HG03108 (cell line): ENCODE measurements around the gene POLR2L.

Experiments used
- ATAC-seq: cut with Tn5 transposase; IDR thresholded peaks from one replicate; pipeline ENCODE4 v1.9.1; 2021; ENCODE audit warnings: moderate library complexity; ENCODE audit not compliant: unreplicated experiment

The POLR2L gene

DNA sequence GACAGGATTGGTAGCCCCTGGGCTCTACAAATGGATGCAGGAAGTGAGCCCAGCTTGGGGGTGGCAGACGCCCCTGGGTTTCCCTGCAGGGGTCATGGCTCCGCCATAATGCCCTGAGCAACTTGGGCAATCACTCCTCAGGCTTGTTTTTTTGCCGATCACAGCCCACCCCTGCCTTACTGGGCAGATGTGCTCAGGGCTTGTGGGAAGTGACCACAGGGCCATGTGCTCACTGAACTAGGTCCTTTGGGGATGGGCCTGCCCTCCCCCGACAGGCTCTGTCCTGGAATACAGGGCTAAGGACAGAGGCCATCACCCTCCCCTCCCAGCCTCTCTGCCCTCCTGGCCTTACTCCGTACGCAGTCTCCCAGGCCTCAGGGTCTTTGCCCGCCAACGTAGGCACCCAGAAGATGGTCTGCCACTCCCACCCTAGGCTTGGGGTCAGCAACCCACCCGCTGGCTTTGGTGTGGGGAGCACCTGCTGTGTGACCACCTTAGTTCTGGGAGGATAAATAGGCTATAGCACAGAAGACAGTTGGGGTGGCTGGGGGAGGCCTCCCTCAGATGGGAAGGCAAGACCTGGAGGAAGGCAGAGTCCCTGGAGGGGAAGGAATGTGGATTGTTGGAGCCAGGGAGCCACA, 28.8 kb downstream of the POLR2L start:
- ATAC-seq = no peak

DNA sequence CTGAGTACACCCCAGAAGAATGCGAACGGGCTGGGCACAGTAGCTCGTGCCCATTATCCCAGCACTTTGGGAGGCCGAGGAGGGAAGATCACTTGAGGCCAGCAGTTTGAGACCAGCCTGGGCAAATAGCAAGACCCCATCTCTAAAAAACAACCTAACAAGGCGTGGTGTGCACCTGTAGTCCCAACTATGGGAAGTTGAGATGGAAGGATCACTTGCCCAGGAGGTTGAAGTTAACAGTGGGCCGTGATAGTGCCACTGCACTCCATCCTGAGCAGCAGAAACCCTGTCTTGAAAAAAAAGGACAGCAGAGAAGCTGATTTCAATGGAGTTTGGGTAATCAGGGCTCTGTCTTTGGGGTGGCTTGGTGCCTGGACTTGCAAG, 29.3 kb downstream of the POLR2L start:
- ATAC-seq = no peak

DNA sequence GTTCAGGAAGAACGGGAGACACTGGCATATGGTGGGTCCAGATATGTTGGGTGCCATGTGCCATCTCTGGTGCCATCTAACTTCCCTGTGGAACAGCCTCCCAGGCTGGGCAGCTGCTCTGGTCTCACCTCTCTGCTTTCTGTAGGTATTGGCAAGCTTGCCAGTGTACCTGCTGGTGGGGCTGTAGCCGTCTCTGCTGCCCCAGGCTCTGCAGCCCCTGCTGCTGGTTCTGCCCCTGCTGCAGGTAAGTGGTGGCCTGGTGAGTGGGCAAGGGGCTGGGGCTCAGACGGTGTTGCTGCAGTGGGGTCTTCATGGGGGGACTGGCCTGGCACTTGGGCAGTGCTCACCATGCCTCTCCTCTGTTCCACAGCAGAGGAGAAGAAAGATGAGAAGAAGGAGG, 29.9 kb downstream of the POLR2L start:
- no peak for ATAC-seq

DNA sequence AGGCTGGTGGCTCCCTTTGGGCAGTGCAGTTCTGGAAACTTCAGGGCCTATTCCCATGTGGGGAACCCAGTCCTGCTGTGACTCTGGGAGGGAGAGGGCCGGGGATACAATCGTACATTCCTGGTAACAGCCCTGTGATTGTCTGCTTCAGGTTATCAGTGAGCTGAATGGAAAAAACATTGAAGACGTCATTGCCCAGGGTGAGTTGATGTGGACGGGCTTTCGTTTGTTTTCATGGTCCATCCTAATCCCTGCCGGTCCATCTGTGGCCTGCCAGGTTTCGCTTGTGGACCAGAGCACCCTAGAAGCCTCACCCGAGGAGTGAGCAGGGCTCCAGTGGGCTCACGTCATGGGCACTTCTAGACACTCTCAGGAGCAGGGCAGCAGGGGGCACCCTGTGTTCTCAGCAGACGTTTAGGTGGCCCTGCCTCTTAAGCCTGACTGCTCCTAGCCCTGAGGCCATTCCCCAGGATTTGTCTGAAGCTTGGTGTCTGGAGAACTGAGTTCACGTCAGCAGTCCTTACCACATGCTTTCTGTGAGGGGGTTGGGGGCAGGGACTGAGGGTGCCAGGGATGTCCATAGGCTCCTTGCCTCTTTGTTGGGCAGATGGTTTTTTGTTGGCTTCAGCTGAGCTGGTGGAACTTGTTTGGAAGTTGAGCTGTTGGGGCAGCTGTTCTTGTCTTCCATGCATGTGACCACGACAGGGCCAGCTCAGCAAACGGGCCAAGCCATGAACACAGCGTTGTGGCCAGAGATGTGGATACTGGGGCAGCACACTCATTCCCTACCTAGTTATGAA, 30.7 kb downstream of the POLR2L start:
- ATAC-seq = no peak

DNA sequence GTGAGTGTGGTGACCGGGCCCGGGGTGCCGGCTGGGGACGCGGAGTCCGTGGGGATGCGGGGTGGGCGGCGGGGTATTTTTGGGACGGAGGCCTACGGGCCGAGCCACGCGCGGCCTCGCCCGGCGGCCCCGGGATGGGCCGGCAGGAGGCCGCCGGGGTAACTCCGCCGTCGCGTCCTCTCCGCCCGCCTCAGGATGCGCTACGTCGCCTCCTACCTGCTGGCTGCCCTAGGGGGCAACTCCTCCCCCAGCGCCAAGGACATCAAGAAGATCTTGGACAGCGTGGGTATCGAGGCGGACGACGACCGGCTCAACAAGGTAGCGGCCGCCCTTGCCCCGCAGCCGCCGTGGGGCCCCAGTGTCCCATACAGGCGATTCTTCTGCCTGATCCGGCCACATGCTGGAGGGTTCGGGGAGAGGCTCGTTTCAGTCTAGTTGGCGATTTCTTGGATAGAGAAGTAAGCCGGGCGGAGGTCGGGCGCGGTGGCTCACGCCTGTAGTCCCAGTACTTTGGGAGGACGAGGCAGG, 32.2 kb downstream of the POLR2L start:
- ATAC-seq = no peak

DNA sequence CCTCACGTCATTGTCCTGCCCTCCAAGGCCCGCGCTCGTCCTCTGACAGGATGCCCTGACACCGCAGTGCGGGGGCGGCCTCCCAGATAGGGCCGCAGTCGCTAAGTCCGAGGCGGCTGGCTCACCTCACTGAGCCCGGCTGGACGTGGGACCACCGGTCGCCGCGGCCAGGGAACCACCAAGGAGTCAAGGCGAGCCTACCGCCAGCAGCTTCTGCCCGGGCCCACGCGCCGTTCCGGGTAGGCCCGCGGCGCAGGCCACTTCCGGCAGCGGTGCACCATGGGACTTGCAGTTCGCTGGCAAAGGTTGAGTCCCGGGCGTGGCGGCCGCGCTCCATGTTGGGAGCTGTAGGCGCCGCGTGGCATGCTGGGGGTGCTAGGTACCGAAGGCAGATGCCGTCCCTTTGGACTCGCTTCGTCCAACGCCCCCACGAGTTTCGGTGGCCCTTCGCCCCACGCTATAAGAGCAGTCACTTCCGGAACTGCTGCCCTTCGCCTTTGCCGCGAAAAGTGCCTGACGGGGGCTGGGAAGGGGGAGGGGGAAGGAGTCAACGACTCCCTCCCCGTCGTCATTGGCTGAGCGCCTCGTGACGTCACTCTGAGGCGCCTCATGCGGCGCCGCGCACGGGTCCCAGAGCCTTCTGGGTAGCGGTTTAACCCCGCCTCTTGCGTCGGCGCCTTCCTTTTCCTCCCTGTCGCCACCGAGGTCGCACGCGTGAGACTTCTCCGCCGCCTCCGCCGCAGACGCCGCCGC, 32.9 kb downstream of the POLR2L start, which contains the start of gene RPLP2:
Gene RPLP2, plus strand, starts transcription at position 681 of the 753 bp plus-strand sequence. CDS start 268 bp downstream, outside the sequence.
- ATAC-seq = peak; percentile 75

DNA sequence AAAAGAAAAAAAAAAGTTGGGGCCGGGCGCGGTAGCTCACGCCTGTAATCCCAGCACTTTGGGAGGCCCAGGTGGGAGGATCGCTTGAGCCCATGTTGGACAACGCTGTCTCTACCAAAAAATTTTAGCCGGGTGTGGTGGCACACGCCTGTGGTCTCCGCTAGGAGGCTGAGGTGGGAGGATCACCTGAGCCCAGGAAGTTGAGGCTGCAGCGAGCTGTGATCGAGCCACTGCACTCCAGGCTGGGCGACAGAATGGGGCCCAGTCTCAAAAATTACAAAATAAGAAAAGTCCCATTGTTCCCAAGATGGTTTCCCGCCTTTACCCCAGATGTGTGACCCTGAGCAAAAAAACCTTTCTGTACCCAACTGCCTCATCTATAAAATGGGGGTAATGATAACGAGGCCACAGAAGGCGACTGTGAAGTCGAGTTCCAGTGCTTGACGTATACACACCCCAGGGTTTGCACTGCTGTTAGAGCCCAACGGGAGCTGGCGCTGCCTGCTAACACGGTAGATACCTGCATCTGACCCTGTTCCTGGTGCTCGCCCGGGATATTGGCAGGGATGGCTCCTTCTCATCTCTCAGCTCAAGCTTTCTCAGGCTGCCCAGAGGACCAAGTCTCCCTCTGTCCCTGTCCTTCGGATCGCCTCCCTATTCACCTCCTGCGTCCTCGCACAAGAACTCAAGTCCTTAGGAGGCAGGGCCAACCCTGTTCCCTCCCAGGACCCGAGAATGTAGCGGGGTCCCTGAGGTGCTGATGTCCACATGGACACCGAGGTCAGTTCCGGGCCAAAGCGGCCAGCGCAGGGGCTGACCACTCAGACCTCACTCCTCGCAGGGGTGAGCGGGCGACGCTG, 33.7 kb downstream of the POLR2L start:
- no peak for ATAC-seq

DNA sequence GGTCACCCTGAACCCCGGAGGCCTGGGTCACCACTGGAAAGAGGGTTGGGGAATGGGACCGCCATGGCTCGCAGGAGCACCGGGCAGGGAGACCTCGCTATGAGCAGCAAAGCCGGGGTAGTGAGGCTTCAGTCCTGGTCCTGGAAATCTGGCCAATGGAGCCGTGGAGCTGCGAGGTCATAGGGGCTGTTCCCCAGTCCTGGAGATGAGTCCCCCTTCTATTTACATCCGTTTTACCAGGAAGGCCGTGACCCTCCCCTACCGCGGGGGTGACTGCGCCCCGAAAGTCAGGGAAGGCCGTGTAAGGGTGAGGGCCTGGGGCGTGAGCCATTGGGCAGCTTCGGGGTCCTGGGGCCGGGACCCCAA, 37.7 kb downstream of the POLR2L start:
- ATAC-seq = no peak

DNA sequence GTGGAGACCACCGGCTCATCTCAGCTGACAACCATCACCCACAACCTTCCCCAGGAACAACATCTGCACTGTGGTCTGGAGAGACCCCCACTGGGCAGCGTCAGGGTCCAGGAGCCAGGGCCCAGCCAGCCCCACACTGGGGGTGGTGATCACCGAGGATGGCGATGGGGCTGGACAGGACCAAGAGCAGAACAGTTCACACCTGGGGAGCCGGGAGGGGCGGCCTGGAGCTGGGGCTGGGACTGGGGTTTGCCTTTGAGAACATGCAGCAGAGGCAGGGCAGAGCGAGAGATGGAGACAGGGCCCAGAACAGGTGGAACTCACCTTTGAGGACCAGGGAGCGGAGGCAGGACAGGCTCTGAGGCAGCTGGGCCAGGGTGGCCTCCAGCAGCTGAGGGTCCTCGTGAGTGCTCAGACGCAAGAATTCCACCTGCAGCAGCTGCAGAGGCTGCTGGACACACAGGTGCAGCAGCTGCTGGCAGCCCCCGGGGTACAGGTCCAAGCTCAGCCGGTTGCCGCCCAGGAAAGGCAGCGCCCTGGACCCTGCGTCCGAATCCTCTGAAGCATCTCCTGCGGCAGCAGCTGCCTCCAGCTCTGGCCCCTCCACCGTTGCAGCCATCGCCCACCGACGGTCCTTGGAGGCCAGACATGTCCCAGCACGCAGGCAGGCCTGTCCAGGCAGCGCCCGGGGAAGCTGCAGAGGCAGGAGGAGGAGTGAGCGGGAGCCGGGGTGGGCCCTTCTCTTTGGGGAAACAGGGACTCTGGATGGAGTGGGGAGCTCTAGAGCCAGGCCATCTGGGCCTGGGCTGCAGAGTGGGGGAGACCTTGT, 38.3 kb downstream of the POLR2L start:
- ATAC-seq = no peak

DNA sequence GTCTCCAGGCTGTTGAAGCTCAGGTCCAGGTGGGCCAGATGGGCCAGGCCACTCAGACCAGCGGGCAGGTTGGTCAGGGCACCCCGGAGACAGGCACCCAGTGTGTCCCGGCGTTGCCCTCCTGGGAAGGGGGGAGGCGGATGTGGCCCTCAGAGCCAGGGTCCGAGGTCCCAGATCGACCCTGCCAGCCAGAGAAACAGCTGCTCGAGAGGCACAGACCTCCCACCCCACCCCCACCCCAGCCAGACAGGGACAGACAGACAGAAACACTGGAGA, 38.9 kb downstream of the POLR2L start:
- ATAC-seq = no peak

DNA sequence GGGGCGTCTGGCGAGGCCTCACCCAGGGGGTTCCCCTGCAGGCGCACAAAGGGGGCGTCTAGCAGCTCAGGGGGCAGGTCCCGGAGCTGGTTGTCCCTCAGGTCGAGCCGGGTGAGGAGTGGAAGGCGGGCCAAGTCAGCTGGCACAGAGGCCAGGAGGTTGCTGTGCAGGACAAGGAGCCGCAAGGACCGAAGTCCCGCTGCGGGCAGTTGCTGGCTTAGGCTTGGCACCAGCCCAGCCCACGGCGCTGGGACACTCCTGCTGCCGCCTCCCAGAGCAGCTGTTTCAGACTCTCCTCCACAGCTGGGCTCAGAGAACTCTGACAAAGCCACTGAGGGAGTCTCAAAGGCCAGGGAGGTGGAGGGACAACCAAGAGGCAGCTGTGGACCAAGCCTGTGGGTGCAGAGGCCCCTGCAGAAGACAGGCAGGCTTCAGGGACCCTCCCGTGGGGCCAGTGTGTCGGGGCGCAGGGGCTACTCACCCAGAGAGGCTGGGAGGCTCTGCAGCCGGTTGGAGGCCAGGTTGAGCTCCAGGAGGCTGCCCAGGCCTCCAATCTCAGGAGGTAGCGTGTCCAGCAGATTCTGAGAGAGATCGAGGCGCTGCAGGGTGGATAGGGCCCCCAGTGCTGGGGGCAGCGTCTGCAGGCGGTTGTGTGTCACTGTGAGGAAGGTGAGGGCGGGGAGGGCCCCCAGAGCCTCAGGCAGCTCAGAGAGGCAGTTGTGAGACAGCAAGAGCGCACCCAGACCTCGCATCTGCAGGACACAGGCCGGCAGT, 39.4 kb downstream of the POLR2L start:
- ATAC-seq = no peak

DNA sequence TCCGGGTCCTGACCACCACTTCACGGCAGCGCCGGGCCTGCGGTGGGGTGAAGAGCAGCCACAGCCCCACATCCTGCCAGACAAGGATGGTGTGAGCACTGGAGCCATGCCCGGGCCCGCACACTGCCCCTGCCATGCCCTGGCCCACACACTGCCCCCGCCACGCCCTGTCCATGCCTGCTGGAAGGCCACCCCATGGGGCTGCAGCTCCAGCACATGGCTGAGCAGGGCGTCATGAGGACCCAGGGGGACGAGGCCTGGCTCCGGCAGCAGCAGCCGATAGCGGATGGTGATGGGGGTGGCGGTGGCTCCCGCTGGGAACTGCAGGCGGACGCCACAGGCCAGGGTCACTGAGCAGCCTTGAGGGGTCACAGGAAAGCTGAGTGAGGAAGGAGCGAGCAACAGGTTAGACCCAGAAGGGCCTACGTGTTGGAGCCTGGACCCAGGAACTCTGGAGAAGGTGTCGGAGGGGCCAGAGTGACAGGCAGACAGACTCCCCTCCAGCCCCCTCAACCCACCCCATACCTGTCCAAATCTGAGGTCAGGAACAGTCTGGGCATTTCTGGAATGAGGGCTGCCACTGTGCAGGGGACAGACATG, 40.2 kb downstream of the POLR2L start:
- no peak for ATAC-seq

DNA sequence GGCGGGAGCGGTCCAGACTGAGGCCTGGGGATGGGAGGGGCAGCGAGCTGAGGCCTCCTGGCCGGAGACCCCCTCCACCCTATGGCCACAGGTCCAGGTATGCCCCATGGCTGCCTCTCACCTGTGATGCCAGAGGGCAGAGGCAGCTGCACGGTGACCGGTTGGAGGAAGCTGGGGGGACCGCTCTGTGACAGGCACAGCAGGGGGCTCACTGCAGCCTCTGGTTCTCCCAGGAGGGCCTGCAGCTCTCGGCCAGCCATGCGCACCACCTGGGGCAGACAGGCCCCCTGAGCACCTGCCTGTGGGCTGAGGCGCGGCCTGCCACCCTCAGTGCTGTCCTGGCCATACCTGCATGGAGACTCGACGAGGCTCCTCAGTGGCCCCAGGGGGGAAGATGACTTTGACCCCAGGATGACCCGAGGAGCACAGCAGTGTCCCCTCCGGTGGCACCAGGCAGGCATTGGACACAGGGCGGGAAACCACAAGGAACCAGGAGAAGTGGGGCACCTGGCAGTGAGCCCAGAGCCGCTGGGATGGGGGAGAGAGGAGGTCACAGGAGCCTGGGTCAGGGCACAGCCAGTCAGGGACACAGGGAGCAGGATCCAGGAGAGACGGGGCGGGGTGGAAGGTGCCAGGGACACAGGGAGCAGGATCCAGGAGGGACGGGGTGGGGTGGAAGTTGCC, 41.1 kb downstream of the POLR2L start:
- ATAC-seq = no peak

DNA sequence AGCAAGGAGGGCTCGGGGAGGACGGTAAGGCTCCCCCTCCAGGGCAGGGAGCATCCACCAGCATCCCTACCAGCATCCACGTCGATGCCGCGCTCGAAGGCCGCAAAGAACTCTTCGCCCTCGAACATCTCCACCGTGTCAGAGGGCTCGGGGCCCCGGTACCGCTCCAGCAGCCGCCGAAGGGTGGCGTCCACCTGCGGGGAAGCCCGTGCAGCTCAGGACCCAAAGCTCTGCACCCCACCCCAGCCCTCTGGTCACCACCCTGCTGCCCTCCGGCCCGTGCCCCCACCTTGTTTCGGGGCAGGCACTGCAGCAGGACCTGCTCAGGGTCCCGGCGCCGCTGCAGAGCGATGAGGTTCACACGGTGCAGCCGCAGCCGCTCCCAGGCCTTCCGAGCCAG, 41.9 kb downstream of the POLR2L start:
- no peak for ATAC-seq

DNA sequence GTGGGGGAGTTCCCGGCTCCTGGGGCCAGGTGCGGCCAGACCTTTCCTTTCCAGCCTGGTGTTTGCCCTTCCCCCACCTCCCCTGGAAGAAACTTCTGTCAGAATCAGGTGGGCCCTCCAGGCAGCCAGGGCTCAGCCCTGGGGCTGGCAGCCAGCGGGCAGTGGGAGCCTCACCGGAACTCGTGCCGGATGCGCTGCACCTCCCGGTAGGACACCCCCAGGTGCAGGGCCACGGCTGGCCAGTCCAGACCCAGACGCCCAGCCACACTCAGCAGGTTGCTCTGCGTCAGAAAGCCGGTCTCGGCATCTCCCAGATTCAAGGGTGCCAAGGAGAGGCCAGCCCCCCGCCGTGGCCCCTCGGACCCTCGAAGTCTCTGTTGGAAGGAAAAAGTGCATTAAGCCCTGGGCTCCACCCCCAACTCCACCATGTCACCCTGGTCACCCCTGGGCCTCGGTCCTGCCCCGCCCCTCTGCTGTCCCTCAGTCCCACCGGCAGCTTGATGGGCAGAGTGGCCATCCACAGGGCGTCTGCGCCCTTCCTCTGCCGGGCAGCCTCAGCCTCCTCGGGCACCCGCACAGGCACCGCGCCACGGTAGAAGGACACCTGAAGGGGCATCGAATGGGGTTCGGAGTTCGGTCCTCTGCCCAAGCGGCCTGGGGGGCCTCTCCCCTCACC, 42.5 kb downstream of the POLR2L start:
- no peak for ATAC-seq

DNA sequence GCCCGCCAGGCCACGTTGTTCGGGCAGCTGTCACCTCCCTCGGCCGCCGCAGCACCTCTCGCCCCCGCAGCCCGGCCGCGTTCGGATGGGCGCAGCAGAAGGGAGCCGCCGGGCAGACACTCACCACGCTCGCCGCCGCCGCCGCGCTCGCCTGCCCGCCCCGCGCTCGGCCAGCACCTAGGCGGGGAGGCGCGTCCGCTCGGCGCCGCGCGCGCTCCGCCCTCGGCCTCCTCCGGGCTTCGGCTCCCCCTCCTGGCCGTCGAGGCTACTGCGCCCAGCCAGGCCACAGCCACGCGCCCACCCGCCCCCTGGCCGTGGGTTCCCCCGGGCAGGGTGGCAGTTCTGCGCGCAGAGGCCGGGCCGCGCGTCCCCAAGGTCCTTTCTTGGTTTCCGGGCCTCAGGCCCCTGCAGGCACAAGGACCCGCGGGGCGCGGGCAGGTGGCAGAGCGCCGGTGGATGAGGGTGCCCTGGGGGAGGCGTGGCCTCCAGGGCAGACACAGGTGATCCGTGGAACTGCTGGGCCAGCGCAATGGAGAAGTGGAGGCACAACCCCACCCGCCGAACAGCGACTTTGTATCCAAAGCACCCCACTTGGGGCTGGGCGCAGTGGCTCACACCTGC, 44.1 kb downstream of the POLR2L start, which contains the start of gene SLC25A22:
Gene SLC25A22, minus strand, starts transcription at position 189 of the 621 bp plus-strand sequence. CDS start 3,275 bp downstream, outside the sequence.
- ATAC-seq = peak; percentile 42
